Esophagus (tissue), 2 donors: Measurements from ENCODE around the gene RHOA. TPM values are rescaled to one million over a fixed set of nuclear protein-coding genes. Genes with fewer than 3 reads are reported as not detected.
"Not testable (repeated sequence)": the region's sequence is repeated elsewhere in the genome, so short reads cannot be mapped to it uniquely, and the experiment has no call there.

ENCODE experiments used
- H3K27ac ChIP-seq, 2 donors: one replicate each; pipeline ENCODE4 v1.5.1; 2013; ENCODE audit warnings: low read depth in 2 of 2, mild to moderate bottlenecking in 2 of 2, inconsistent platforms in 1 of 2, low read length in 1 of 2, moderate library complexity in 1 of 2
- H3K27me3 ChIP-seq, 2 donors: one replicate each; pipeline ENCODE4 v1.6.1; 2013; ENCODE audit warnings: low read length in 2 of 2, control low read depth in 1 of 2, mild to moderate bottlenecking in 1 of 2; ENCODE audit not compliant: insufficient read depth in 2 of 2, control insufficient read depth in 1 of 2
- H3K36me3 ChIP-seq, 2 donors: one replicate each; pipeline ENCODE4 v1.6.1; 2013; ENCODE audit warnings: low read length in 1 of 2; ENCODE audit not compliant: control insufficient read depth in 2 of 2, insufficient read depth in 2 of 2
- H3K4me1 ChIP-seq, 2 donors: one replicate each; pipeline ENCODE4 v1.6.1; 2013; ENCODE audit warnings: low read length in 1 of 2; ENCODE audit not compliant: control insufficient read depth in 2 of 2, insufficient read depth in 2 of 2
- H3K4me3 ChIP-seq, 2 donors: one replicate each; pipeline ENCODE4 v1.5.1; 2013; ENCODE audit warnings: low read length in 2 of 2, mild to moderate bottlenecking in 2 of 2, low read depth in 1 of 2, moderate library complexity in 1 of 2
- H3K9me3 ChIP-seq, 2 donors: one replicate each; pipeline ENCODE4 v1.6.1; 2013; ENCODE audit warnings: mild to moderate bottlenecking in 2 of 2, low read depth in 1 of 2, low read length in 1 of 2, moderate library complexity in 1 of 2; ENCODE audit not compliant: control insufficient read depth in 2 of 2, insufficient read depth in 1 of 2
- WGBS, 2 donors: extraction: QIAGEN DNeasy Blood & Tissue Kit; methylation state at CpG; one replicate each; pipeline ENCODE4 v1.1.7; 2013; 5-methylcytosine and 5-hydroxymethylcytosine counted together
- polyA plus RNA-seq, 2 donors: library from polyadenylated mRNA; stranded (reverse); fragments of 200-250 nt; gene quantifications; one replicate each; pipeline ENCODE4 v1.2.3, GENCODE V29; 2013
- donor health status: healthy with polysubstance abuse.
- donor health status: Bipolar disorder and iron deficiency.

The RHOA gene
- polyA plus RNA-seq, 2 donors: 162 to 244 TPM

DNA sequence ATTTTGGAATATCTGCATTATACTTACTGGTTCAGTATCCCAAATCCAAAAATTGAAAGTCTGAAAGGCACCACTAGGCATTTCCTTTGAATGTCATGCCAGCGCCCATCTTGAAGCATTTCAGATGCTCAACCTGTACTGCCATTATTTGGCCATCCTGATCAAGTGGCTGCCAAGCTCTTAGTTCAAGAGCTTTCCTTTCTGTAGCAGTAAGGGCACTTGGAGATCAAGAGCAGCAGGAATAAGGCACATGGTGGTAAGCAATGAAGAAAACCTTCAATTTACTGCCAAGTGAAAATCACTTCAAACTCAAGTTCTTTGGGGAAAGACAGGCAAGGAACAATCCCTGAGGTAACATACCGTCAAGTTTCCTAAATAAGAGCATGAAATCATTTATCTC is 10.0 kb downstream of the RHOA start:
- 66 to 73% methylated on average over 2 of the region's 2 CpGs for WGBS, 2 donors
- peaks cover 0 to 3% of the 10 kb centered on the region in 2 donors for H3K36me3 ChIP-seq
- H3K4me3 ChIP-seq: no peak overlapping the region
- peaks cover 0 to 3% of the 10 kb centered on the region in 2 donors for H3K4me1 ChIP-seq
- H3K9me3 ChIP-seq: no peaks in the 10 kb centered on the region
- no peaks in the 10 kb centered on the region for H3K27me3 ChIP-seq
- no peak overlapping the region for H3K27ac ChIP-seq

DNA sequence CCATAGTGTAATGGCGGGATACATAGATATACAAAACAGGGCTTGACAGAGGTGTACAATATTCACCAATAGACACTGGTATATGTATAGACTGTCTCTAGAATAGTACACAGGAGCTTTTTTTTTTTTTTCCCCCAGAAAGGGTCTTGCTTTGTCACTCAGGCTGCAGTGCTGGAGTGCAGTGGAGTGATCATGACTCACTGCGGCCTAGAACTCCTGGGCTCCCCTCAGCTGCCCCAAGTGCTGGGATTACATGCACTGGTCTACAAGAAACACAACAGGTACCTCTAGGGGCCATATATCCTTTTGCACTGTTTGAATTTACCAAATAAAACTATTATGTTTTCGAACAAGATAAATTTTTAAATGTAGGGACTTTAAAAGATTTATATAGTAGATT is 12.3 kb downstream of the RHOA start:
- 90 to 94% methylated on average over 3 of the region's 3 CpGs for WGBS, 2 donors
- Histone ChIP-seq H3K27ac (no peak overlapping the region), H3K9me3 (no peaks in the 10 kb centered on the region), H3K4me3 (no peak overlapping the region), H3K27me3 (no peaks in the 10 kb centered on the region), H3K4me1 (peaks cover 0 to 3% of the 10 kb centered on the region in 2 donors), H3K36me3 (peaks cover 0 to 4% of the 10 kb centered on the region in 2 donors)

DNA sequence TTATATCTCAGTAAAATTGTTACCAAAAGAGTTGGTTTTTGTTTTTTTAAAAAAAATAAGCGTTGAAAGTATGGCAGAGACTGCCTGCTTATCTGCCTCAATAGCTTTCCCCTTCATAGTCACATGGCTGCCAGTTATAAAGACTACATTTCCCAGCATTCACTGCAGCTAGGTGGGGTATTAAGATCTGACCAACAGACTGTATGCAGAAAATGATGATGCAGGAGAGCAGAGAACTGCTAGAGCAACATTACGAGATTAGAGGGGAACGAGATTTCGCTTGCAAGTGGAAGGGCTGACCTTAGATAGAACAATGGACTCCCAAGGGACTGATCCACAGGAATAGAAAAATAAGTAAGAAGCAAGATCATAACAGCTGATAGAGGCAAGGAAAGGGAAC is 14.3 kb downstream of the RHOA start:
- H3K9me3 ChIP-seq: no peaks in the 10 kb centered on the region
- no peaks in the 10 kb centered on the region for H3K27me3 ChIP-seq
- H3K4me1 ChIP-seq: peaks cover 0 to 2% of the 10 kb centered on the region in 2 donors
- no peak overlapping the region for H3K4me3 ChIP-seq
- H3K36me3 ChIP-seq: peaks cover 0 to 4% of the 10 kb centered on the region in 2 donors
- H3K27ac ChIP-seq: no peak overlapping the region
- WGBS, 2 donors: 64 to 70% methylated on average over 4 of the region's 4 CpGs

GRCh38 chr3:49391310-49391709 is 20.5 kb downstream of the RHOA start:
- WGBS, 2 donors: 85 to 92% methylated on average over 10 of the region's 10 CpGs
- H3K4me3 ChIP-seq, H3K27me3 ChIP-seq, H3K27ac ChIP-seq, H3K9me3 ChIP-seq, H3K4me1 ChIP-seq, H3K36me3 ChIP-seq: not testable (repeated sequence)

DNA sequence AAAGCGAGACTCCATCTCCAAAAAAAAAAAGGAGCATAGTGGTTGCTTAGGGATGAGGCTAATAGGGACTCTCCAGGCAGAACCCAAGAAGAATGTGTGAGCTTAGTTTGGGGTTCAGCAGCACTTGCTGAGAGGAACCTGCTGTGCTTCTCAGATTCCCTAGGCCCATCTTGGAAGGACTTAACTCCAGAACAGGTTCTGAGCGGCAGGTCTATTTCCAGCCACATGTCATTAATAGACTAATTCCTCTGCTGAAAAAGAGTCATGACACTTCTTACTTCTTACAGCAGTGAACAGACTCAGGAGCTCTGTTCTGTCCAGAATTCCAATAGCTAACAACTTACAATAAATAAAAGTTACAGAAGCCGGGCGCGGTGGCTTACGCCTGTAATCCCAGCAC is 22.5 kb downstream of the RHOA start:
- Histone ChIP-seq H3K9me3 (no peaks in the 10 kb centered on the region), H3K36me3 (no peaks in the 10 kb centered on the region), H3K4me1 (peaks cover 0 to 2% of the 10 kb centered on the region in 2 donors), H3K27me3 (no peaks in the 10 kb centered on the region), H3K4me3 (no peak overlapping the region), H3K27ac (no peak overlapping the region)
- 95 to 97% methylated on average over 6 of the region's 6 CpGs for WGBS, 2 donors

GRCh38 chr3:49388289-49388820 is 23.4 kb downstream of the RHOA start:
- Histone ChIP-seq H3K36me3 (no peaks in the 10 kb centered on the region), H3K4me1 (peaks cover 0 to 2% of the 10 kb centered on the region in 2 donors), H3K27ac (no peak overlapping the region), H3K4me3 (no peak overlapping the region), H3K9me3 (no peaks in the 10 kb centered on the region), H3K27me3 (no peaks in the 10 kb centered on the region)
- WGBS, 2 donors: 85 to 97% methylated on average over 1 of the region's 1 CpG

GRCh38 chr3:49387721-49388120 is 24.1 kb downstream of the RHOA start:
- H3K4me1 ChIP-seq: peaks cover 0 to 2% of the 10 kb centered on the region in 2 donors
- no peaks in the 10 kb centered on the region for H3K9me3 ChIP-seq
- WGBS, 2 donors: 85 to 96% methylated on average over 2 of the region's 2 CpGs
- no peak overlapping the region for H3K27ac ChIP-seq
- no peak overlapping the region for H3K4me3 ChIP-seq
- H3K36me3 ChIP-seq: no peaks in the 10 kb centered on the region
- H3K27me3 ChIP-seq: no peaks in the 10 kb centered on the region

- Histone ChIP-seq H3K27me3 (no peaks in the 10 kb centered on the region), H3K4me3 (no peak overlapping the region), H3K27ac (no peak overlapping the region), H3K4me1 (peaks cover 0 to 2% of the 10 kb centered on the region in 2 donors), H3K9me3 (no peaks in the 10 kb centered on the region), H3K36me3 (no peaks in the 10 kb centered on the region)
- WGBS, 2 donors: 78 to 80% methylated on average over 11 of the region's 11 CpGs
Measured at GRCh38 chr3:49386056-49386756, 25.6 kb downstream of the RHOA start.

GRCh38 chr3:49385617-49386016 is 26.2 kb downstream of the RHOA start:
- Histone ChIP-seq H3K4me3 (no peak overlapping the region), H3K27ac (no peak overlapping the region), H3K36me3 (no peaks in the 10 kb centered on the region), H3K27me3 (no peaks in the 10 kb centered on the region), H3K9me3 (no peaks in the 10 kb centered on the region), H3K4me1 (peaks cover 0 to 2% of the 10 kb centered on the region in 2 donors)
- 80 to 89% methylated on average over 1 of the region's 1 CpG for WGBS, 2 donors

- peaks cover 0 to 4% of the 10 kb centered on the region in 2 donors for H3K4me1 ChIP-seq
- no peak overlapping the region for H3K27ac ChIP-seq
- H3K36me3 ChIP-seq: no peaks in the 10 kb centered on the region
- no peaks in the 10 kb centered on the region for H3K27me3 ChIP-seq
- WGBS, 2 donors: 61 to 66% methylated on average over 4 to 5 of the region's 5 CpGs
- no peak overlapping the region for H3K4me3 ChIP-seq
- H3K9me3 ChIP-seq: no peaks in the 10 kb centered on the region
Measured at GRCh38 chr3:49383387-49383786, 28.4 kb downstream of the RHOA start.
